Measurements from ENCODE around the gene MOCS1.

Gene MOCS1

DNA sequence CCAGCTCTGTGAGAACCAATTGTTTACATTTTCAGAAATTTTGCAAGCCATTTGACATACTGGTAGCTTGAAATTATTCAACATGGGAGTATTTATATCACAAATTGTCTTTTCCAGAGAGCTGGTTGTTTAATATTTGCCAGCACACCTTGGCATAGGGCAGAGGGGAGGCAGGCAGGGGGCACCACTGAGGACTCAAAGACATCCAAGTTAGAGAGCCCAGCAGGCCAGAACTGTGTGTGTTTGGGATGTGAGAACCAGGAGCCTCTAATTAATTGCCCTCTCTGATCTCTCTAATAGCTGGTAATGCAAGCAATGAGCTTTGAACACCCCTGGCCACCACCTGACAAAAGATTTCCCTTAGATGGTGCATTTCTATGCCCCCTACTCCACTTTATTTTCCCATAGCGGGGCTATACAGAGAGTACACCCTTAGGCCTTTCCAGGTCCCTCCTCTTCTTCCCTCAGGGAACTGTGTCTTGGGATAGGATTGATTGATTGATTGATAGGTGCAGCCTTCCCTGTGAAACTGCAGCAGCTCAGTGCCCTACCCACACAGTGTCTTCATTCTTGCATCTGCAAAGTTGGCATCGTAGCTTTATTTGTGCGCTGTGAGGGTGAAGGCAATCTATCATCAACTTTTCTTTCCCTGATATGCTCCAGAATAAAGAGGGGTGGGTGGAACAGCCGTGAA lies 29.2 kb downstream of the MOCS1 start:
- no peak for DNase-seq (ENCODE audit: low read depth, low spot score)
- H3K4me1 ChIP-seq (ENCODE audit: control insufficient read depth, insufficient read depth, low read length) = no peaks in the 10 kb centered on the region
- peaks cover 7% of the 10 kb centered on the region for H3K36me3 ChIP-seq (ENCODE audit: control insufficient read depth, insufficient read depth, low read length)
- no peak overlapping the region for H3K4me3 ChIP-seq (ENCODE audit: low read length)
- H3K27me3 ChIP-seq (ENCODE audit: control insufficient read depth, insufficient read depth, low read length) = no peaks in the 10 kb centered on the region
- WGBS (ENCODE audit: insufficient coverage, insufficient read length) = no CpG with 5 or more reads among the region's 4 CpGs
- H3K27ac ChIP-seq (ENCODE audit: low read length) = no peak overlapping the region
- no peaks in the 10 kb centered on the region for H3K9me3 ChIP-seq (ENCODE audit: control insufficient read depth, insufficient read depth, low read length)

- Histone ChIP-seq H3K27me3 (ENCODE audit: control insufficient read depth, insufficient read depth, low read length) (no peaks in the 10 kb centered on the region), H3K4me3 (ENCODE audit: low read length) (no peak overlapping the region), H3K9me3 (ENCODE audit: control insufficient read depth, insufficient read depth, low read length) (no peaks in the 10 kb centered on the region), H3K4me1 (ENCODE audit: control insufficient read depth, insufficient read depth, low read length) (no peaks in the 10 kb centered on the region), H3K27ac (ENCODE audit: low read length) (no peak overlapping the region), H3K36me3 (ENCODE audit: control insufficient read depth, insufficient read depth, low read length) (peaks cover 7% of the 10 kb centered on the region)
- no CpG with 5 or more reads among the region's 6 CpGs for WGBS (ENCODE audit: insufficient coverage, insufficient read length)
- no peak for DNase-seq (ENCODE audit: low read depth, low spot score)
Observed at GRCh38 chr6:39903656-39904055, 30.6 kb downstream of the MOCS1 start.

DNA sequence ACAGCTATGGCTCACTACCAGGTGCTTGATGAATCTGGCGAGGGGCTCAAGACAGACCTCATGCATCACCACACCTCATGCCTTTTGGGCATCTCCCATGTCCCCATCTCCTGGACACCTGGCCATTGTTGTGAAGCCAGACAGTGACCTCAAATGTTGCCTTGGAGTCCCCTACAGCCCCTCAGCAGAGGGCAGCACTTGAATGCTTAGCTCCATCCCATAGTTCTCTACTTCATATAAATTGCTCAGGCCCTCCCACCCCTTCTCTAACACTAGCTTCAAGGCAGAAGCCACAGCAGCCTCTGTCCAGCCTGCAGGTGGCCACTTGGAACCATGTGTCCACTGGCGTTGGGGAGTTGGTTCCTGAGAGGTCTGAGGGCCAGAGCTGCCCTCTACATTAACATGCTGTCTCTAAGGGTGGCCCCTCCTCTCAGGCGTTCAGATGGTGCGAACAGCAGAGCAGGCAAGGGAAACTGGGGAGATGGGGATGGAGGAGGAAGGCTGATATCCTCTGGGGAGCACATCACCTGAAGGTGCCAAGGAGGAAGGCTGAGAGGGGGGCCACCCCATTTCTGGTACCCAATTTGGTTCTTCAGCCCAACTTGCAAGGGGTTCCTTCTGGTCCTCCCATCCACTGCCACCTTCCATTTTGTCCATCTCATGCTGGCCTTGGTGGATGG lies 31.3 kb downstream of the MOCS1 start:
- Histone ChIP-seq H3K4me1 (ENCODE audit: control insufficient read depth, insufficient read depth, low read length) (peaks cover 2% of the 10 kb centered on the region; the same call in 1 of the 2 replicates), H3K36me3 (ENCODE audit: control insufficient read depth, insufficient read depth, low read length) (peaks cover 7% of the 10 kb centered on the region), H3K4me3 (ENCODE audit: low read length) (no peak overlapping the region), H3K27ac (ENCODE audit: low read length) (no peak overlapping the region), H3K9me3 (ENCODE audit: control insufficient read depth, insufficient read depth, low read length) (no peaks in the 10 kb centered on the region), H3K27me3 (ENCODE audit: control insufficient read depth, insufficient read depth, low read length) (no peaks in the 10 kb centered on the region)
- no peak for DNase-seq (ENCODE audit: low read depth, low spot score)
- no CpG with 5 or more reads among the region's 4 CpGs for WGBS (ENCODE audit: insufficient coverage, insufficient read length)

DNA sequence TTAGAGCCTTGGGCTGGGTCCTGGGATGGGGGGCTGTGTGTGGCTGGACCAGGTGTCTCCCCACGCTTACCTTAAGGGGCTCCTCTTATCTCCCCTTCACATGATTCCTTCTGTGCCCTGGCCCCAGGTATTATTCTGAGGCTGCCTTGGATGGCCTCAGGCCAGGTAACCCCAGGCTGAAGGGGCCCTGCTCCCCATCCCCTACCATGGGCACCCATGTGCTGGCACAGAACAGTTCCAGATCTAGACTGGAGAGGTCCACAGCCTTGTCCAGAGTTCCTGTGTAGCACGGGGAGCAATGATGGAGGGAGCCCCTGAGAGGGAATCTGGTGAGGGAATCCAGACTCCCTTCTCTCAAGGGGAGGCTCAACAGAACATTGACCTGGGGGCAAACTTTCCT lies 32.1 kb downstream of the MOCS1 start:
- Histone ChIP-seq H3K9me3 (ENCODE audit: control insufficient read depth, insufficient read depth, low read length) (no peaks in the 10 kb centered on the region), H3K4me3 (ENCODE audit: low read length) (no peak overlapping the region), H3K36me3 (ENCODE audit: control insufficient read depth, insufficient read depth, low read length) (peaks cover 7% of the 10 kb centered on the region), H3K4me1 (ENCODE audit: control insufficient read depth, insufficient read depth, low read length) (peaks cover 2% of the 10 kb centered on the region; the same call in 1 of the 2 replicates), H3K27ac (ENCODE audit: low read length) (no peak overlapping the region), H3K27me3 (ENCODE audit: control insufficient read depth, insufficient read depth, low read length) (no peaks in the 10 kb centered on the region)
- no CpG with 5 or more reads among the region's 2 CpGs for WGBS (ENCODE audit: insufficient coverage, insufficient read length)
- no peak for DNase-seq (ENCODE audit: low read depth, low spot score)

DNA sequence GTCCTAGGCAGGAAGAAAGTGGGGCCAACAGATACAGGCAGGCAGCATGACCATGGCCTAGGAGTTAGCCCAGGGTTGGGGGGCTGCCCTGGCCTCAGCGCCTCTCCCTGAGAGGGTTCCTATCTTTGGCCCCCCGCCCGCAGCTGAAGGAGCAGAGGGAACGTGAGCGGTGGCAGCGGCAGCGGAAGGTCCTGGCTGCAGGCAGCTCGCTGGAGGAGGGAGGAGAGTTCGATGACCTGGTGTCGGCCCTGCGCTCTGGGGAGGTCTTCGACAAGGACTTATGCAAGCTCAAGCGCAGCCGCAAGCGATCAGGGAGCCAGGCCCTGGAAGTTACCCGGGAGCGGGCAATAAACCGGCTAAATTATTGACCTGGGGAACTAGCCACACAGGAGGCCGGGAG lies 32.6 kb downstream of the MOCS1 start:
- peaks cover 2% of the 10 kb centered on the region; the same call in 1 of the 2 replicates for H3K4me1 ChIP-seq (ENCODE audit: control insufficient read depth, insufficient read depth, low read length)
- no peaks in the 10 kb centered on the region for H3K27me3 ChIP-seq (ENCODE audit: control insufficient read depth, insufficient read depth, low read length)
- H3K9me3 ChIP-seq (ENCODE audit: control insufficient read depth, insufficient read depth, low read length) = no peaks in the 10 kb centered on the region
- H3K27ac ChIP-seq (ENCODE audit: low read length) = no peak overlapping the region
- H3K36me3 ChIP-seq (ENCODE audit: control insufficient read depth, insufficient read depth, low read length) = peaks cover 7% of the 10 kb centered on the region
- DNase-seq (ENCODE audit: low read depth, low spot score) = no peak
- no CpG with 5 or more reads among the region's 19 CpGs for WGBS (ENCODE audit: insufficient coverage, insufficient read length)
- no peak overlapping the region for H3K4me3 ChIP-seq (ENCODE audit: low read length)

GRCh38 chr6:39901116-39901655 lies 33.1 kb downstream of the MOCS1 start:
- no CpG with 5 or more reads among the region's 10 CpGs for WGBS (ENCODE audit: insufficient coverage, insufficient read length)
- Histone ChIP-seq H3K4me3 (ENCODE audit: low read length) (no peak overlapping the region), H3K36me3 (ENCODE audit: control insufficient read depth, insufficient read depth, low read length) (peaks cover 2% of the 10 kb centered on the region; the same call in 1 of the 2 replicates), H3K27me3 (ENCODE audit: control insufficient read depth, insufficient read depth, low read length) (no peaks in the 10 kb centered on the region), H3K4me1 (ENCODE audit: control insufficient read depth, insufficient read depth, low read length) (peaks cover 2% of the 10 kb centered on the region; the same call in 1 of the 2 replicates), H3K27ac (ENCODE audit: low read length) (no peak overlapping the region), H3K9me3 (ENCODE audit: control insufficient read depth, insufficient read depth, low read length) (no peaks in the 10 kb centered on the region)
- no peak for DNase-seq (ENCODE audit: low read depth, low spot score)

- H3K4me1 ChIP-seq (ENCODE audit: control insufficient read depth, insufficient read depth, low read length) = peaks cover 2% of the 10 kb centered on the region; the same call in 1 of the 2 replicates
- WGBS (ENCODE audit: insufficient coverage, insufficient read length) = no CpG with 5 or more reads among the region's 10 CpGs
- H3K9me3 ChIP-seq (ENCODE audit: control insufficient read depth, insufficient read depth, low read length) = no peaks in the 10 kb centered on the region
- no peaks in the 10 kb centered on the region for H3K36me3 ChIP-seq (ENCODE audit: control insufficient read depth, insufficient read depth, low read length)
- no peak for DNase-seq (ENCODE audit: low read depth, low spot score)
- no peaks in the 10 kb centered on the region for H3K27me3 ChIP-seq (ENCODE audit: control insufficient read depth, insufficient read depth, low read length)
- H3K4me3 ChIP-seq (ENCODE audit: low read length) = no peak overlapping the region
- no peak overlapping the region for H3K27ac ChIP-seq (ENCODE audit: low read length)
Observed at GRCh38 chr6:39899554-39900295, 34.5 kb downstream of the MOCS1 start.

DNA sequence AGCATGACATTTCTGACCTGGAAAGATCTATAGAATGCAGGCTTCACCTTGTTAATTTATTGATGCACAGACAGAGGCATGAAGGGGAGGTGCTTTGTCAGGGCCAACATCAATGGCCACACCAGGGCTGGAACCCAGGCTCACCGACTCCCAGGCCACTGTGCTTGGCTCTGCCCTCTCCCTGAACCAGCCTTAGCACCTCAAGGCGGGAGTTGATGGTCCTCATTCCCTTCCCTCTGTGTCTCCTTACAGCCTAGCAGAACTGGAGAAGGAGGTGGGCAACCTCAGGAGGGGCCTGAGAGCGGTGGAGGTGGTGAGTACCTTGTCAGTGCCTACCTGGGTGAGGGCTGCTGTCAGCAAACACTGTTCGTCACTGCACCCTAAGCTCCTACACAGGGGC lies 35.6 kb downstream of the MOCS1 start:
- Histone ChIP-seq H3K36me3 (ENCODE audit: control insufficient read depth, insufficient read depth, low read length) (no peaks in the 10 kb centered on the region), H3K27ac (ENCODE audit: low read length) (no peak overlapping the region), H3K4me3 (ENCODE audit: low read length) (no peak overlapping the region), H3K9me3 (ENCODE audit: control insufficient read depth, insufficient read depth, low read length) (no peaks in the 10 kb centered on the region), H3K27me3 (ENCODE audit: control insufficient read depth, insufficient read depth, low read length) (no peaks in the 10 kb centered on the region), H3K4me1 (ENCODE audit: control insufficient read depth, insufficient read depth, low read length) (peaks cover 2% of the 10 kb centered on the region; the same call in 1 of the 2 replicates)
- DNase-seq (ENCODE audit: low read depth, low spot score) = no peak
- WGBS (ENCODE audit: insufficient coverage, insufficient read length) = no CpG with 5 or more reads among the region's 4 CpGs

- Histone ChIP-seq H3K27me3 (ENCODE audit: control insufficient read depth, insufficient read depth, low read length) (no peaks in the 10 kb centered on the region), H3K36me3 (ENCODE audit: control insufficient read depth, insufficient read depth, low read length) (no peaks in the 10 kb centered on the region), H3K4me3 (ENCODE audit: low read length) (no peak overlapping the region), H3K9me3 (ENCODE audit: control insufficient read depth, insufficient read depth, low read length) (no peaks in the 10 kb centered on the region), H3K27ac (ENCODE audit: low read length) (no peak overlapping the region), H3K4me1 (ENCODE audit: control insufficient read depth, insufficient read depth, low read length) (peaks cover 2% of the 10 kb centered on the region; the same call in 1 of the 2 replicates)
- no peak for DNase-seq (ENCODE audit: low read depth, low spot score)
- WGBS (ENCODE audit: insufficient coverage, insufficient read length) = no CpG with 5 or more reads among the region's 3 CpGs
Observed at GRCh38 chr6:39897698-39898097, 36.6 kb downstream of the MOCS1 start.

DNA sequence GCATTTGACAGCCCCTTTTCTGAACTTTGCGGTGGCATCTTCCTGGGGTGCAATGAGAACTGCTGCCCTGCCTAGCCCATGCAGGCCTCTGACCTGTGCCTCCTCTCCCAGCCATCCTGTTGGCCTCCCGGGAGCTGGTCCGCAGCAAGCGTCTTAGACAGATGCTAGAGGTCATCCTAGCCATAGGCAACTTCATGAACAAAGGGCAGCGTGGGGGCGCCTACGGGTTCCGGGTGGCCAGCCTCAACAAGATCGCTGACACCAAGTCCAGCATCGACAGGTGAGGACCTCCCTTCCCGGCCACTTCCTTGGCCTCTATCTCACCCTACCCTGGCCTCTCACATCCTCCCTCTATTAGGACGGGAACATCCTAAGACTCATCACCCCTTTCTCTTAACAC lies 37.6 kb downstream of the MOCS1 start:
- WGBS (ENCODE audit: insufficient coverage, insufficient read length) = no CpG with 5 or more reads among the region's 12 CpGs
- no peak overlapping the region for H3K4me3 ChIP-seq (ENCODE audit: low read length)

More for the DNA sequence above, 37.6 kb downstream of the MOCS1 start:
- no peak overlapping the region for H3K27ac ChIP-seq (ENCODE audit: low read length)
- no peaks in the 10 kb centered on the region for H3K36me3 ChIP-seq (ENCODE audit: control insufficient read depth, insufficient read depth, low read length)
- H3K9me3 ChIP-seq (ENCODE audit: control insufficient read depth, insufficient read depth, low read length) = no peaks in the 10 kb centered on the region
- DNase-seq (ENCODE audit: low read depth, low spot score) = no peak
- peaks cover 2% of the 10 kb centered on the region; the same call in 1 of the 2 replicates for H3K4me1 ChIP-seq (ENCODE audit: control insufficient read depth, insufficient read depth, low read length)
- no peaks in the 10 kb centered on the region for H3K27me3 ChIP-seq (ENCODE audit: control insufficient read depth, insufficient read depth, low read length)

Data from iPS DF 6.9 (cell line).